ENCODE data around the gene SRGAP1. TPM values are rescaled to one million over a fixed set of nuclear protein-coding genes. Genes with fewer than 3 reads are reported as not detected.

SRGAP1 gene
- total and polyA plus RNA-seq, 4 donors: 1.8 to 12.4 (median 6.2) TPM

DNA sequence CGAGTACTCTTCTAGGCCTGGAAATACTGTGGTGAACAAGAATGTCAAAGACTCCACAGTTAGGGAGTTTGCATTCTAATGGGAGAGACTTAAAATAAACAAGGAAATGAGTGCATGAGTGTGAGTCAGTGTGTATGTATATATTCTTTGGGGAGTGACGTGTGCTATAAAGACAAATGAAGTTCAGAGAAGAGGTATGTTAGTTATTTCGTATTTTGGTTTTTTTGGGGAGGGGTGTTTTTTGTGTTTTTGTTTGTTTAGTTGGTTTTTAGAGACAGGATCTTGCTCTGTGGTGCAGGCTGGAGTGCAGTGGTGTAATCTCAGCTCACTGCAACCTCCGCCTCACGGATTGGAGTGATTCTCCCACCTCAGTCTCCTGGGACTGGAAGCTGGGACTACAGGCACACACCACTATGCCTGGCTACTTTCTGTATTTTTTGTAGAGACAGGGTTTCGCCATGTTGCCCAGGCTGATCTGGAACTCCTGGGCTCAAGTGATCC, 74.3 kb downstream of the SRGAP1 start:
- ATAC-seq (ENCODE audit: insufficient read depth, low FRiP score) (no peak), DNase-seq (peak in 2 of 3 donors; percentile 40 to 42)
- Histone ChIP-seq H3K27me3 (ENCODE audit: control insufficient read depth in 3 of 3, insufficient read depth in 3 of 3, low read length in 2 of 3) (no peaks in the 10 kb centered on the region), H3K4me3 (no peak overlapping the region), H3K4me1 (ENCODE audit: control insufficient read depth in 5 of 5, insufficient read depth in 5 of 5, low read length in 5 of 5) (peaks cover 0 to 34% (median 6%) of the 10 kb centered on the region in 5 donors), H3K9ac (ENCODE audit: insufficient read depth in 1 of 2, low read length in 2 of 2) (no peak overlapping the region), H3K9me3 (ENCODE audit: control insufficient read depth in 4 of 4, insufficient read depth in 3 of 4, low read length in 3 of 4) (no peaks in the 10 kb centered on the region), H3K27ac (ENCODE audit: low read depth in 1 of 2, low read length in 1 of 2) (no peak overlapping the region), H3K36me3 (ENCODE audit: control insufficient read depth in 4 of 4, insufficient read depth in 4 of 4, low read length in 4 of 4) (no peaks in the 10 kb centered on the region)
- TF ChIP-seq, protein P1, sequence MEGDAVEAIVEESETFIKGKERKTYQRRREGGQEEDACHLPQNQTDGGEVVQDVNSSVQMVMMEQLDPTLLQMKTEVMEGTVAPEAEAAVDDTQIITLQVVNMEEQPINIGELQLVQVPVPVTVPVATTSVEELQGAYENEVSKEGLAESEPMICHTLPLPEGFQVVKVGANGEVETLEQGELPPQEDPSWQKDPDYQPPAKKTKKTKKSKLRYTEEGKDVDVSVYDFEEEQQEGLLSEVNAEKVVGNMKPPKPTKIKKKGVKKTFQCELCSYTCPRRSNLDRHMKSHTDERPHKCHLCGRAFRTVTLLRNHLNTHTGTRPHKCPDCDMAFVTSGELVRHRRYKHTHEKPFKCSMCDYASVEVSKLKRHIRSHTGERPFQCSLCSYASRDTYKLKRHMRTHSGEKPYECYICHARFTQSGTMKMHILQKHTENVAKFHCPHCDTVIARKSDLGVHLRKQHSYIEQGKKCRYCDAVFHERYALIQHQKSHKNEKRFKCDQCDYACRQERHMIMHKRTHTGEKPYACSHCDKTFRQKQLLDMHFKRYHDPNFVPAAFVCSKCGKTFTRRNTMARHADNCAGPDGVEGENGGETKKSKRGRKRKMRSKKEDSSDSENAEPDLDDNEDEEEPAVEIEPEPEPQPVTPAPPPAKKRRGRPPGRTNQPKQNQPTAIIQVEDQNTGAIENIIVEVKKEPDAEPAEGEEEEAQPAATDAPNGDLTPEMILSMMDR (IDR thresholded peaks at IDR 0.05; ENCODE audit: control extremely low read depth, extremely low read depth): no peak
- 71 to 83% methylated on average over 6 of the region's 6 CpGs for WGBS, 2 donors

DNA sequence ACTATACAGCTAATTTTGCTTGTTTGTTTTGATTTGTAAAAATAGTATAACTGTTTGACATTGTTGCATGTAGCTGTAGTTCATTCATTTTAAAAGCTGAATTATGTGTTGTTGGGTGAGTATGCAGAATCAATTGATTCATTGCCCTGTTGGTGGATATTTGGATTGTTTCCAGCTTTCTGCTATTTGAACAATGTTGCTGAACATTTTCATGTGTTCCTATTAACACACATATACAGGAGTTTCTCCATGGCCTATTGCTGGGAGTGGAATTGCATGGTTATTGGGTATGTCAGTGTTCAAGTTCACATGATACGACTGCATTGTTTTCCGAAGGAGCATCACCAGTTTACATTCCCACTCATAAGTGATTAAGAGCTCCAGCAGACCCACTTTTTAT, 75.3 kb downstream of the SRGAP1 start:
- H3K4me3 ChIP-seq: no peak overlapping the region
- H3K27ac ChIP-seq (ENCODE audit: low read depth in 1 of 2, low read length in 1 of 2): no peak overlapping the region
- H3K4me1 ChIP-seq (ENCODE audit: control insufficient read depth in 5 of 5, insufficient read depth in 5 of 5, low read length in 5 of 5): peaks cover 0 to 34% (median 10%) of the 10 kb centered on the region in 5 donors
- no peaks in the 10 kb centered on the region for H3K27me3 ChIP-seq (ENCODE audit: control insufficient read depth in 3 of 3, insufficient read depth in 3 of 3, low read length in 2 of 3)
- no peak for ATAC-seq (ENCODE audit: insufficient read depth, low FRiP score)
- H3K9me3 ChIP-seq (ENCODE audit: control insufficient read depth in 4 of 4, insufficient read depth in 3 of 4, low read length in 3 of 4): no peaks in the 10 kb centered on the region
- no peaks in the 10 kb centered on the region for H3K36me3 ChIP-seq (ENCODE audit: control insufficient read depth in 4 of 4, insufficient read depth in 4 of 4, low read length in 4 of 4)
- H3K9ac ChIP-seq (ENCODE audit: insufficient read depth in 1 of 2, low read length in 2 of 2): no peak overlapping the region
- 95 to 97% methylated on average over 2 of the region's 2 CpGs for WGBS, 2 donors
- TF ChIP-seq, protein P1 (IDR thresholded peaks at IDR 0.05; ENCODE audit: control extremely low read depth, extremely low read depth): no peak
- no peak for DNase-seq

DNA sequence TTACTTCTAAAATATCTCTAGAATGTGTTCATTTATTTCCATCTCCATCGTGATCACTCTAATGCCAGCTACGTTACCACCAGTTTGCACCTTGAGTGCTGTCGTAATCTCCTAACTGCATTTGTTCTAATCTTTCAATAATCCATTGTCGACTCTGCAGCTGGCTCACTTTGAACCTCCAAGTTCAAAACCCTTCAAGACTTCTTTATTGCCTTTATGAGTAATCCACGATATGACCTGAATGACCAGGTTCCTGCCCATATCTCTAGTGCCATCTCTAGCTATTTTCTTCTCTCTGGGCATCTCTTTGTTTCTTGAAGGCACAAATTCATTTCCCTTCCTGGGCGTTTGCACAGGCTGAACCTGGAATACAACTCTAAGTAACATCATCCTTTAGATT, 76.7 kb downstream of the SRGAP1 start:
- TF ChIP-seq, protein P1 (IDR thresholded peaks at IDR 0.05; ENCODE audit: control extremely low read depth, extremely low read depth): no peak
- no peak overlapping the region for H3K4me3 ChIP-seq

DNA sequence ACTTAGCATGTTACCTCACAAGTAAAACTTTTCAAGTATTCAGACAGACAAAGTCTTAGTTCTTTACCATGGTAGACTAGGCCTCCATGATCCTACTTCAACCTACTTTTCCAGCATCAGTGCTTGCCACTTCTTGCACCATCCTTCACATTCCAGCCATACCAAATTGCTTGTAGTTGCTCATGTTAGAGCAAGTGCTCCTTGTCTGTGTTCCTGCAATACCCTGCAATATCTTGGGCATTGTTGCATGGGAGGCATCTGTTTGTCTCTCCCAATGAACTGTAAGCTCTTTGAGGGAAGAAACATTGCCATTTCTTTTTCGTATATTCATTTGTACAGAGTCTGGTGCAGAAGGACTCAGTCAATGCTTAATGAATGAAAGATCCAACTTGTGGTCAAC, 78.0 kb downstream of the SRGAP1 start:
- Histone ChIP-seq H3K36me3 (ENCODE audit: control insufficient read depth in 4 of 4, insufficient read depth in 4 of 4, low read length in 4 of 4) (no peaks in the 10 kb centered on the region), H3K27me3 (ENCODE audit: control insufficient read depth in 3 of 3, insufficient read depth in 3 of 3, low read length in 2 of 3) (no peaks in the 10 kb centered on the region), H3K27ac (ENCODE audit: low read depth in 1 of 2, low read length in 1 of 2) (no peak overlapping the region), H3K9ac (ENCODE audit: insufficient read depth in 1 of 2, low read length in 2 of 2) (no peak overlapping the region), H3K4me1 (ENCODE audit: control insufficient read depth in 5 of 5, insufficient read depth in 5 of 5, low read length in 5 of 5) (peaks cover 0 to 15% (median 8%) of the 10 kb centered on the region in 5 donors), H3K9me3 (ENCODE audit: control insufficient read depth in 4 of 4, insufficient read depth in 3 of 4, low read length in 3 of 4) (peaks cover 0 to 1% (median 0%) of the 10 kb centered on the region in 4 donors), H3K4me3 (peak overlapping the region; percentile 13)
- TF ChIP-seq, protein P1 (IDR thresholded peaks at IDR 0.05; ENCODE audit: control extremely low read depth, extremely low read depth): no peak
- DNase-seq (no peak), ATAC-seq (ENCODE audit: insufficient read depth, low FRiP score) (no peak)
- whole genome bisulfite sequencing, 2 donors: 90 to 94% methylated on average over 1 of the region's 1 CpG

More for the DNA sequence above, 76.7 kb downstream of the SRGAP1 start:
- Histone ChIP-seq H3K36me3 (ENCODE audit: control insufficient read depth in 4 of 4, insufficient read depth in 4 of 4, low read length in 4 of 4) (no peaks in the 10 kb centered on the region), H3K4me1 (ENCODE audit: control insufficient read depth in 5 of 5, insufficient read depth in 5 of 5, low read length in 5 of 5) (peaks cover 0 to 23% (median 8%) of the 10 kb centered on the region in 5 donors), H3K27ac (ENCODE audit: low read depth in 1 of 2, low read length in 1 of 2) (no peak overlapping the region), H3K9me3 (ENCODE audit: control insufficient read depth in 4 of 4, insufficient read depth in 3 of 4, low read length in 3 of 4) (no peaks in the 10 kb centered on the region), H3K9ac (ENCODE audit: insufficient read depth in 1 of 2, low read length in 2 of 2) (no peak overlapping the region), H3K27me3 (ENCODE audit: control insufficient read depth in 3 of 3, insufficient read depth in 3 of 3, low read length in 2 of 3) (no peaks in the 10 kb centered on the region)
- 86 to 89% methylated on average over 6 of the region's 6 CpGs for WGBS, 2 donors
- DNase-seq: no peak
- ATAC-seq (ENCODE audit: insufficient read depth, low FRiP score): no peak

Measured in lung (tissue), 12 donors.